ENCODE measurements around the gene WDR37.

GRCh38 chr10:1015688-1016087, 40.5 kb upstream of the WDR37 start:
- TF ChIP-seq CTCF (IDR thresholded peaks at IDR 0.05) = no peak
- TF ChIP-seq POLR2A (IDR thresholded peaks at IDR 0.05) = no peak

Data from lower leg skin (tissue), 3 donors.